Spinal cord (tissue), 10 donors: Measurements from ENCODE around the gene SPCS3. TPM values are rescaled to one million over a fixed set of nuclear protein-coding genes. Genes with fewer than 3 reads are reported as not detected.
A peak's percentile ranks its signal among the peaks of the same experiment; 100 is the strongest.
"Not testable (repeated sequence)": the region's sequence is repeated elsewhere in the genome, so short reads cannot be mapped to it uniquely, and the experiment has no call there.

ENCODE experiments used
- DNase-seq, 6 donors: peaks; one replicate each; pipeline versions ENCODE4 v3.0.0 to v3.0.0-alpha.2; 2013 to 2015; ENCODE audit warnings: low spot score in 6 of 6, low read depth in 4 of 6
- H3K27ac ChIP-seq: one replicate; pipeline ENCODE4 v1.5.1; 2013; ENCODE audit warnings: low read depth, low read length, control low read depth
- H3K27me3 ChIP-seq: one replicate; pipeline ENCODE4 v1.6.1; 2013; ENCODE audit warnings: low read length; ENCODE audit not compliant: control insufficient read depth, insufficient read depth
- H3K36me3 ChIP-seq: one replicate; pipeline ENCODE4 v1.6.1; 2013; ENCODE audit warnings: low read length; ENCODE audit not compliant: control insufficient read depth, insufficient read depth
- H3K4me1 ChIP-seq: one replicate; pipeline ENCODE4 v1.6.1; 2013; ENCODE audit warnings: low read length; ENCODE audit not compliant: control insufficient read depth, insufficient read depth
- H3K4me3 ChIP-seq: one replicate; pipeline ENCODE4 v1.5.1; 2013; ENCODE audit warnings: low read depth, low read length, control low read depth
- H3K9me3 ChIP-seq: one replicate; pipeline ENCODE4 v1.6.1; 2013; ENCODE audit warnings: low read length; ENCODE audit not compliant: control insufficient read depth, insufficient read depth
- WGBS: methylation state at CpG from one replicate; pipeline ENCODE4 v1.1.5; 2013; ENCODE audit warnings: missing lambda C conversion rate; ENCODE audit not compliant: insufficient coverage; 5-methylcytosine and 5-hydroxymethylcytosine counted together
- long read RNA-seq, 4 donors: transcript quantifications; one replicate each; lab custom pipeline, GENCODE V29; 2026
- polyA plus RNA-seq, 2 donors: library from polyadenylated mRNA; unstranded; fragments of 120-200 nt; gene quantifications; one replicate each; pipeline ENCODE4 v1.2.1, GENCODE V29; 2013; ENCODE audit not compliant: insufficient read length in 2 of 2
- total RNA-seq, 2 donors: library from RNA; depleted of rRNA in 1 of 2; stranded (reverse); fragments of 120-200 nt in 1 of 2; fragments of >200 nt in 1 of 2; gene quantifications; one replicate each; pipeline versions ENCODE4 v1.2.3 to v1.2.4, GENCODE V29; 2013 to 2014
- donor health status: healthy.

The SPCS3 gene
- 100 to 1,000 TPM in 1 of 2 donors, 10 to 100 TPM in 1; 59.6 to 156 TPM for total RNA-seq
- 10 to 100 TPM; 60.3 to 76.5 TPM for polyA plus RNA-seq
- long read RNA-seq, donor 1, full-length matches to known transcripts, result 35 of 35 reads
- long read RNA-seq, donor 1, partial matches to known transcripts, result 0 of 35 reads
- long read RNA-seq, donor 1, other reads (novel, unspliced or antisense), result 0 of 35 reads
- long read RNA-seq, donor 2, full-length matches to known transcripts, result 18 of 18 reads
- long read RNA-seq, donor 2, partial matches to known transcripts, result 0 of 18 reads
- long read RNA-seq, donor 2, other reads (novel, unspliced or antisense), result 0 of 18 reads
- long read RNA-seq, donor 3, full-length matches to known transcripts, result 25 of 25 reads
- long read RNA-seq, donor 3, partial matches to known transcripts, result 0 of 25 reads
- long read RNA-seq, donor 3, other reads (novel, unspliced or antisense), result 0 of 25 reads
- long read RNA-seq, donor 4, full-length matches to known transcripts, result 44 of 44 reads
- long read RNA-seq, donor 4, partial matches to known transcripts, result 0 of 44 reads
- long read RNA-seq, donor 4, other reads (novel, unspliced or antisense), result 0 of 44 reads

GRCh38 chr4:176319704-176320339 lies at the start of gene SPCS3:
TSS of gene SPCS3 (plus strand) at chr4:176319966. CDS start at chr4:176320077, 111 bp downstream.
- peak; percentile 90 to 99 (median 96) for DNase-seq
- no peaks in the 10 kb centered on the region for H3K9me3 ChIP-seq
- H3K36me3 ChIP-seq, result no peaks in the 10 kb centered on the region
- H3K4me3 ChIP-seq, result peak within 1 kb of the TSS; percentile 89
- H3K27ac ChIP-seq, result peak within 1 kb of the TSS; percentile 97
- WGBS, result under 1% methylated on average over 91 of the region's 94 CpGs
- no peaks in the 10 kb centered on the region for H3K4me1 ChIP-seq
- no peaks in the 10 kb centered on the region for H3K27me3 ChIP-seq

GRCh38 chr4:176270669-176271068 lies 49.1 kb upstream of the SPCS3 start:
- no peaks in the 10 kb centered on the region for H3K36me3 ChIP-seq
- H3K9me3 ChIP-seq, result no peaks in the 10 kb centered on the region
- DNase-seq, result peak in 1 of 6 donors; percentile 30
- H3K4me1 ChIP-seq, result no peaks in the 10 kb centered on the region
- whole genome bisulfite sequencing, result 50% methylated on average over 1 of the region's 5 CpGs
- no peaks in the 10 kb centered on the region for H3K27me3 ChIP-seq
- H3K27ac ChIP-seq, result no peak overlapping the region
- H3K4me3 ChIP-seq, result no peak overlapping the region

- WGBS, result 80% methylated on average over 1 of the region's 3 CpGs
- H3K4me1 ChIP-seq, result no peaks in the 10 kb centered on the region
- no peak overlapping the region for H3K27ac ChIP-seq
- DNase-seq, result no peak
- no peak overlapping the region for H3K4me3 ChIP-seq
- no peaks in the 10 kb centered on the region for H3K9me3 ChIP-seq
- no peaks in the 10 kb centered on the region for H3K36me3 ChIP-seq
- H3K27me3 ChIP-seq, result no peaks in the 10 kb centered on the region
Observed at GRCh38 chr4:176271749-176272148, 48.0 kb upstream of the SPCS3 start.

GRCh38 chr4:176272799-176273198 lies 47.0 kb upstream of the SPCS3 start:
- Histone ChIP-seq H3K9me3 (no peaks in the 10 kb centered on the region), H3K27ac (no peak overlapping the region), H3K4me1 (no peaks in the 10 kb centered on the region), H3K36me3 (no peaks in the 10 kb centered on the region), H3K27me3 (no peaks in the 10 kb centered on the region), H3K4me3 (no peak overlapping the region)
- WGBS, result 69% methylated on average over 2 of the region's 3 CpGs
- DNase-seq, result no peak

GRCh38 chr4:176273736-176274135 lies 46.0 kb upstream of the SPCS3 start:
- Histone ChIP-seq H3K27me3 (no peaks in the 10 kb centered on the region), H3K4me1 (no peaks in the 10 kb centered on the region), H3K27ac (no peak overlapping the region), H3K9me3 (no peaks in the 10 kb centered on the region), H3K4me3 (no peak overlapping the region), H3K36me3 (no peaks in the 10 kb centered on the region)
- no peak for DNase-seq
- WGBS, result 100% methylated on average over 2 of the region's 4 CpGs

GRCh38 chr4:176274441-176274840 lies 45.3 kb upstream of the SPCS3 start:
- H3K4me3 ChIP-seq, result no peak overlapping the region
- no peaks in the 10 kb centered on the region for H3K27me3 ChIP-seq
- DNase-seq, result no peak
- no peaks in the 10 kb centered on the region for H3K9me3 ChIP-seq
- no peaks in the 10 kb centered on the region for H3K36me3 ChIP-seq
- H3K27ac ChIP-seq, result no peak overlapping the region
- no peaks in the 10 kb centered on the region for H3K4me1 ChIP-seq

- Histone ChIP-seq H3K4me1 (no peaks in the 10 kb centered on the region), H3K36me3 (no peaks in the 10 kb centered on the region), H3K9me3 (no peaks in the 10 kb centered on the region), H3K4me3 (no peak overlapping the region), H3K27me3 (no peaks in the 10 kb centered on the region), H3K27ac (no peak overlapping the region)
- no peak for DNase-seq
- WGBS, result 91% methylated on average over 6 of the region's 8 CpGs
Observed at GRCh38 chr4:176276710-176277109, 43.1 kb upstream of the SPCS3 start.

- WGBS, result 64% methylated on average over 12 of the region's 13 CpGs
- peak in 4 of 6 donors; percentile 12 to 62 (median 38) for DNase-seq
- Histone ChIP-seq H3K36me3 (no peaks in the 10 kb centered on the region), H3K4me3 (no peak overlapping the region), H3K27me3 (no peaks in the 10 kb centered on the region), H3K9me3 (peaks cover under 1% of the 10 kb centered on the region), H3K27ac (no peak overlapping the region), H3K4me1 (no peaks in the 10 kb centered on the region)
Observed at GRCh38 chr4:176277162-176277904, 42.4 kb upstream of the SPCS3 start.

GRCh38 chr4:176279560-176279959 lies 40.2 kb upstream of the SPCS3 start:
- WGBS, result no CpG with 5 or more reads among the region's 1 CpG

More at GRCh38 chr4:176279560-176279959, 40.2 kb upstream of the SPCS3 start:
- not testable (repeated sequence) for H3K27ac ChIP-seq, DNase-seq, H3K9me3 ChIP-seq, H3K4me3 ChIP-seq, H3K36me3 ChIP-seq, H3K4me1 ChIP-seq, H3K27me3 ChIP-seq
